HFFc6 (cell line): ENCODE results near the gene PDXP. TPM values are rescaled to one million over a fixed set of nuclear protein-coding genes. Genes with fewer than 3 reads are reported as not detected.
A peak's percentile ranks its signal among the peaks of the same experiment; 100 is the strongest.

Source experiments
- DNase-seq: peaks from one replicate; pipeline ENCODE4 v3.0.0-alpha.2; 2018
- H3K27ac Mint-ChIP-seq: 2 replicates; pipeline ENCODE4 v1.8.0; 2020; ENCODE audit warnings: mild to moderate bottlenecking, mixed read lengths
- H3K27me3 Mint-ChIP-seq: 2 replicates; pipeline ENCODE4 v1.8.0; 2021; ENCODE audit warnings: mild to moderate bottlenecking, moderate library complexity, mixed read lengths; ENCODE audit not compliant: insufficient read depth
- H3K36me3 Mint-ChIP-seq: 2 replicates; pipeline ENCODE4 v1.8.0; 2021; ENCODE audit warnings: low read depth, mixed read lengths
- H3K4me1 Mint-ChIP-seq: 2 replicates; pipeline ENCODE4 v1.8.0; 2020; ENCODE audit warnings: low read depth, mixed read lengths
- H3K4me3 Mint-ChIP-seq: 2 replicates; pipeline ENCODE4 v1.8.0; 2020; ENCODE audit warnings: mild to moderate bottlenecking, moderate library complexity, mixed read lengths
- H3K9me3 Mint-ChIP-seq: 2 replicates; pipeline ENCODE4 v1.8.0; 2020; ENCODE audit warnings: mild to moderate bottlenecking, mixed read lengths
- total RNA-seq, 6 experiments: library from RNA; stranded (reverse); fragmentation: NEBNext Ultra II Directional; extraction: Animal tissue kit (Norgen Biotek cat#: 25700); gene quantifications; 2 replicates in 1 of 6; 3 replicates in 5 of 6; pipeline ENCODE4 v1.2.3, GENCODE V29; 2021
- TF ChIP-seq, protein P1 (sequence below): fragments of 200-600 bp; sonication (generic); IDR thresholded peaks from 2 replicates; pipeline ENCODE4 v1.5.0; 2021; ENCODE audit warnings: antibody characterized with exemption, mild to moderate bottlenecking

PDXP gene
- total RNA-seq, 6 experiments from 2014 or later: 15.3 to 24.5 (median 18.4) TPM

DNA sequence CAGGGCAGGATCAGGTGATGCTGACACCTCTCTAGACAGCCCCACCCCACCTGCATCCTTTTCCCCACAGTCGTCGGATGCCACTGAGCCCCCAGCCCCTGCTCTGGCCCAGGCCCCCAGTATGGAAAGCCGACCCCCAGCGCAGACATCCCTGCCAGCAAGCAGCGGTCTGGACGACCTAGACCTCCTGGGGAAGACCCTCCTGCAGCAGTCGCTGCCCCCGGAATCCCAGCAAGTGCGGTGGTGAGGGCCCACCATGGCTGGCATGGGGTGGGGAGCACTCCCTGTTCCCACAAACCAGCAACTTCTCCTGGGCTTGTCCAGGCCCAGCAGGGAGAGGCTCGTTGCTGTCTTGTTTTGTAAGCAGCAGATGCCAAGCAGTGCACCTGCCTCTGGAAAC is 28.6 kb upstream of the PDXP start:
- Mint-ChIP-seq H3K4me1 (peaks cover 21% of the 10 kb centered on the region), H3K36me3 (no peaks in the 10 kb centered on the region), H3K27me3 (peaks cover 4% of the 10 kb centered on the region), H3K27ac (no peak overlapping the region), H3K4me3 (no peak overlapping the region), H3K9me3 (no peaks in the 10 kb centered on the region)
- TF ChIP-seq, protein P1, sequence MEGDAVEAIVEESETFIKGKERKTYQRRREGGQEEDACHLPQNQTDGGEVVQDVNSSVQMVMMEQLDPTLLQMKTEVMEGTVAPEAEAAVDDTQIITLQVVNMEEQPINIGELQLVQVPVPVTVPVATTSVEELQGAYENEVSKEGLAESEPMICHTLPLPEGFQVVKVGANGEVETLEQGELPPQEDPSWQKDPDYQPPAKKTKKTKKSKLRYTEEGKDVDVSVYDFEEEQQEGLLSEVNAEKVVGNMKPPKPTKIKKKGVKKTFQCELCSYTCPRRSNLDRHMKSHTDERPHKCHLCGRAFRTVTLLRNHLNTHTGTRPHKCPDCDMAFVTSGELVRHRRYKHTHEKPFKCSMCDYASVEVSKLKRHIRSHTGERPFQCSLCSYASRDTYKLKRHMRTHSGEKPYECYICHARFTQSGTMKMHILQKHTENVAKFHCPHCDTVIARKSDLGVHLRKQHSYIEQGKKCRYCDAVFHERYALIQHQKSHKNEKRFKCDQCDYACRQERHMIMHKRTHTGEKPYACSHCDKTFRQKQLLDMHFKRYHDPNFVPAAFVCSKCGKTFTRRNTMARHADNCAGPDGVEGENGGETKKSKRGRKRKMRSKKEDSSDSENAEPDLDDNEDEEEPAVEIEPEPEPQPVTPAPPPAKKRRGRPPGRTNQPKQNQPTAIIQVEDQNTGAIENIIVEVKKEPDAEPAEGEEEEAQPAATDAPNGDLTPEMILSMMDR: no peak
- no peak for DNase-seq

DNA sequence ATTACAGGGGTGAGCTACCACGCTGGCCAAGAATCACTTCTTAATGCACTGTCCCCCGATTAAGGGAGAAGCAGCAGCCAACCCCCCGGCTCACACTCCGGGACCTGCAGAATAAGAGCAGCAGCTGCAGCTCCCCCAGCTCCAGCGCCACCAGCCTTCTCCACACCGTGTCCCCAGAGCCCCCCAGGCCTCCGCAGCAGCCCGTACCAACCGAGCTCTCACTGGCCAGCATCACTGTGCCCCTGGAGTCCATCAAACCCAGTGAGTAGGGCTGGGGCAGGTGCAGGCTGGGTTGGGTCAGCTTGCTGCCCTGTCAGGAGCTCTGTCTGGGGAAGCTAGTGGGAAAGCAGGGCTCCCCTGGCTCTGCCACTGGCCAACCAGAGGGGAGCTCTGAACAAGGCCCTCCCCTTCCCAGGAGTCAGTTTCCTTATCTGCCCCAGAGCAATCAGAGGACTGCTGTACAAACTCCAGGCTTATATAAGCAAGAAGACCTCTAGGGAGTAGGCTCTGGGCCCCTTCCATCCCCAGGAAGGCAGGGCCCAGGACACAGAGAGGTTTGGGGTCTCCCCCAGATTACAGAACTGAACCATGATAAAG is 27.6 kb upstream of the PDXP start:
- TF ChIP-seq, protein P1: no peak
- Mint-ChIP-seq H3K27ac (no peak overlapping the region), H3K36me3 (no peaks in the 10 kb centered on the region), H3K4me1 (peaks cover 21% of the 10 kb centered on the region), H3K9me3 (no peaks in the 10 kb centered on the region), H3K4me3 (no peak overlapping the region), H3K27me3 (peaks cover 4% of the 10 kb centered on the region)
- DNase-seq: no peak

GRCh38 chr22:37631448-37632173 is 26.9 kb upstream of the PDXP start:
- no peak for DNase-seq
- Mint-ChIP-seq H3K4me1 (peaks cover 27% of the 10 kb centered on the region), H3K4me3 (no peak overlapping the region), H3K36me3 (no peaks in the 10 kb centered on the region), H3K27ac (no peak overlapping the region), H3K27me3 (peaks cover 4% of the 10 kb centered on the region), H3K9me3 (no peaks in the 10 kb centered on the region)
- TF ChIP-seq, protein P1: no peak

DNA sequence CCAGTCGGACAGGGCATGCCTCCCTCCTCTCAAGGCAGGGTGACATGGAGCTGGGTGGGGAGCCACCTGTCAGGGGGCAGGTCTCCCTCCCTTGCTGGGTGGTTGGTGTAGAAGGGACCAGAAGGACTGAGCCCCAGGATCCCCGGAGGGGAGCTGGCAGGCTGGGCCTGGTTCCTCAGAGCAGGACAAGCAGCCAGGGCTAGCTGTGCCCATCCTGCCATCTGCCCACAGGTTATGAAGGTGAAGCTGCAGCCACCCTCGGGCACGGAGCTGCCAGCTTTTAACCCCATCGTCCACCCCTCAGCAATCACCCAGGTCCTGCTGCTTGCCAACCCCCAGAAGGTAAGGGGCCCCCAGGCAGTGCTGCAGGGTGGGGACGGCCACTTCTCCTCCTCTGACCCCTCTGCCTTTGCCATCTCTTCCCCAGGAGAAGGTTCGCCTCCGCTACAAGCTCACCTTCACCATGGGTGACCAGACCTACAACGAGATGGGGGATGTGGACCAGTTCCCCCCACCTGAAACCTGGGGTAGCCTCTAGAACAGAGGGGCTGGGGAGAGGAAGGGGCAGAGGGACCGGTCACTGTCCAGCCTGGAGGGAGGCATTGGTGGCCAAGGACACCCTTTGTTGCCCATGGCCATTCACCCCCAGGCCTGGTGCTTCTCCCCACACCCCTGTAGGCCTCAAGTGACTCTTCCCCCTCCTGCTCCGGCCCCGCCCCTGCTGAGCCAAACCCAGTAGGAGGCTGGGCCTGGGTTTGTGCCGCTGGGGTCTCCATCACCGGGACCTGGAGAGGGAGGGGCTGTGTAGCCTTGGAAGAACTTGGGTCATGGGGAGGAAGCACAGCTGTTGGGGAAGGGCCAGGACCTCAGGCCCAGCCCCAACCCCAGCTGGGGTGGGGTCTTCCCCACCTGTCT is 26.1 kb upstream of the PDXP start:
- H3K36me3 Mint-ChIP-seq: no peaks in the 10 kb centered on the region
- peak overlapping the region; percentile 89 for H3K27ac Mint-ChIP-seq
- H3K4me1 Mint-ChIP-seq: peaks cover 35% of the 10 kb centered on the region
- H3K27me3 Mint-ChIP-seq: peaks cover 4% of the 10 kb centered on the region
- no peak for DNase-seq
- TF ChIP-seq, protein P1: no peak
- no peaks in the 10 kb centered on the region for H3K9me3 Mint-ChIP-seq
- no peak overlapping the region for H3K4me3 Mint-ChIP-seq

DNA sequence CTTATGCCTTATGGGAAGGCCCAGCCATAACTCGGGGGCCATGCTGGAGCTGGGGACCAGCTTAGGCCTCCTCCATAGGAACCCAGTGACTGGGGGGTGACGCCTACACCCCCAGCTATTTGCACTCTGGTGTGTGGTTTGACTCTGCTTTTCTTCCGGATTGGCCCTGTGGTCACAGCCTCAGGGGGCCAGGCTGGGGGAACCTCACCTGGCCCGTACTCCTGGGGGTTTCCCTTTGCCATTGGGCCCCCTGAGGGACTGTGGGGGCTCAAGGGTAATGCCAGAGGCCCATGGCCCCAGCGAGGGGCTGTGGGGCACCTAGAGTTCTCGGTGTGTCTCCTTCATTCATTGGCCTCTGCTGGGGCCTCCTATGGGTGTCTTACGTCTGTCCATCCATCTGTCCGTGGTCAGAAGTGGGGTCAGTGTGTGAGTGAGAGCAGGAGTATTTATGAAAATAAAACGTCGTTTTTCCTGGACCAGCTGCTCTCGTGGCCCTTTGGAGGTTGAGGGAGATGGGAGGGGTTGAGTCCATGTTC is 25.4 kb upstream of the PDXP start:
- Mint-ChIP-seq H3K4me1 (peaks cover 39% of the 10 kb centered on the region), H3K27ac (peak overlapping the region; percentile 89), H3K4me3 (peak overlapping the region; percentile 36; the same call in 1 of the 2 replicates), H3K27me3 (peaks cover 4% of the 10 kb centered on the region), H3K36me3 (no peaks in the 10 kb centered on the region), H3K9me3 (no peaks in the 10 kb centered on the region)
- DNase-seq: no peak
- TF ChIP-seq, protein P1: no peak
